Glutamatergic neuron (in vitro differentiated cells): ENCODE data around the gene TUT4. TPM values are rescaled to one million over a fixed set of nuclear protein-coding genes. Genes with fewer than 3 reads are reported as not detected.

Source experiments
- DNase-seq: peaks from one replicate; pipeline ENCODE4 v3.0.0; 2022
- H3K27ac Mint-ChIP-seq: one replicate; pipeline ENCODE4 v1.8.0; 2020; ENCODE audit warnings: mild to moderate bottlenecking, mixed read lengths, inconsistent platforms; ENCODE audit not compliant: unreplicated experiment
- H3K27me3 Mint-ChIP-seq: one replicate; pipeline ENCODE4 v1.8.0; 2020; ENCODE audit warnings: mild to moderate bottlenecking, moderate library complexity, mixed read lengths, inconsistent platforms; ENCODE audit not compliant: unreplicated experiment
- H3K36me3 Mint-ChIP-seq: one replicate; pipeline ENCODE4 v1.8.0; 2020; ENCODE audit warnings: mild to moderate bottlenecking, mixed read lengths, inconsistent platforms; ENCODE audit not compliant: unreplicated experiment
- H3K4me1 Mint-ChIP-seq: one replicate; pipeline ENCODE4 v1.8.0; 2020; ENCODE audit warnings: mild to moderate bottlenecking, low read depth, mixed read lengths, inconsistent platforms; ENCODE audit not compliant: unreplicated experiment
- H3K4me3 Mint-ChIP-seq: one replicate; pipeline ENCODE4 v1.8.0; 2020; ENCODE audit warnings: mild to moderate bottlenecking, mixed read lengths, inconsistent platforms; ENCODE audit not compliant: unreplicated experiment
- H3K9me3 Mint-ChIP-seq: one replicate; pipeline ENCODE4 v1.8.0; 2020; ENCODE audit warnings: mild to moderate bottlenecking, moderate library complexity, mixed read lengths, inconsistent platforms; ENCODE audit not compliant: unreplicated experiment
- total RNA-seq: library from RNA; stranded (reverse); fragmentation: NEBNext Ultra II Directional; extraction: Animal tissue kit (Norgen Biotek cat#: 25700); gene quantifications from one replicate; pipeline ENCODE4 v1.2.1, GENCODE V29; 2021; ENCODE audit not compliant: unreplicated experiment
- TF ChIP-seq, protein P1 (sequence below): fragments of 200-600 bp; sonication (generic); IDR thresholded peaks from one replicate; pipeline ENCODE4 v1.5.0; 2021; ENCODE audit not compliant: partially characterized antibody, unreplicated experiment

The TUT4 gene
- total RNA-seq, 1 donor from 2014 or later: 70.8 TPM

DNA sequence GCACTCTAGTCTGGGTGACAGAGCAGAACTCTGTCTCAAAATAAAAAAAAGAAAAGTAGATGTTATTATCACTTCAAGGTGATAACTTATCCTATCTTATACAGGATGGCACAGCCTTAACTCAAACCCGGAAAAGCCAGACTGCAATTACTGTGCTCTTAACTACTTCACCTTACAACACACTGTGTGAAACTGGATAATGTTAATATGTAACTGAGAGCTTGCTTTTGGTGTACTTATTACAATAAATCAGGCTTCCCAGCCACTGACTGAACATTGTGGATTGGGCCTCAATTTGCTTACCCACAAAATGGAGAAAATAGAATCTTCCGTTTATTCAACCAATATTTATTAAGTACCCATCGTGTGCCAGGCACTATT is 150.0 kb downstream of the TUT4 start:
- no peak overlapping the region for H3K27ac Mint-ChIP-seq
- TF ChIP-seq, protein P1, sequence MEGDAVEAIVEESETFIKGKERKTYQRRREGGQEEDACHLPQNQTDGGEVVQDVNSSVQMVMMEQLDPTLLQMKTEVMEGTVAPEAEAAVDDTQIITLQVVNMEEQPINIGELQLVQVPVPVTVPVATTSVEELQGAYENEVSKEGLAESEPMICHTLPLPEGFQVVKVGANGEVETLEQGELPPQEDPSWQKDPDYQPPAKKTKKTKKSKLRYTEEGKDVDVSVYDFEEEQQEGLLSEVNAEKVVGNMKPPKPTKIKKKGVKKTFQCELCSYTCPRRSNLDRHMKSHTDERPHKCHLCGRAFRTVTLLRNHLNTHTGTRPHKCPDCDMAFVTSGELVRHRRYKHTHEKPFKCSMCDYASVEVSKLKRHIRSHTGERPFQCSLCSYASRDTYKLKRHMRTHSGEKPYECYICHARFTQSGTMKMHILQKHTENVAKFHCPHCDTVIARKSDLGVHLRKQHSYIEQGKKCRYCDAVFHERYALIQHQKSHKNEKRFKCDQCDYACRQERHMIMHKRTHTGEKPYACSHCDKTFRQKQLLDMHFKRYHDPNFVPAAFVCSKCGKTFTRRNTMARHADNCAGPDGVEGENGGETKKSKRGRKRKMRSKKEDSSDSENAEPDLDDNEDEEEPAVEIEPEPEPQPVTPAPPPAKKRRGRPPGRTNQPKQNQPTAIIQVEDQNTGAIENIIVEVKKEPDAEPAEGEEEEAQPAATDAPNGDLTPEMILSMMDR: no peak
- peaks cover 5% of the 10 kb centered on the region for H3K4me1 Mint-ChIP-seq
- peaks cover 2% of the 10 kb centered on the region for H3K27me3 Mint-ChIP-seq
- peak overlapping the region; percentile 100 for H3K4me3 Mint-ChIP-seq
- no peaks in the 10 kb centered on the region for H3K36me3 Mint-ChIP-seq
- DNase-seq: no peak
- H3K9me3 Mint-ChIP-seq: peaks cover 1% of the 10 kb centered on the region

GRCh38 chr1:52400131-52400530 is 152.8 kb downstream of the TUT4 start:
- Mint-ChIP-seq H3K27me3 (peaks cover 2% of the 10 kb centered on the region), H3K9me3 (peaks cover 1% of the 10 kb centered on the region), H3K27ac (no peak overlapping the region), H3K36me3 (no peaks in the 10 kb centered on the region), H3K4me3 (no peak overlapping the region), H3K4me1 (peaks cover under 1% of the 10 kb centered on the region)
- no peak for DNase-seq
- TF ChIP-seq, protein P1: no peak

GRCh38 chr1:52399629-52400028 is 153.3 kb downstream of the TUT4 start:
- Mint-ChIP-seq H3K9me3 (peaks cover 1% of the 10 kb centered on the region), H3K4me3 (no peak overlapping the region), H3K36me3 (no peaks in the 10 kb centered on the region), H3K27me3 (peaks cover 2% of the 10 kb centered on the region), H3K27ac (no peak overlapping the region), H3K4me1 (no peaks in the 10 kb centered on the region)
- no peak for DNase-seq
- TF ChIP-seq, protein P1: no peak

GRCh38 chr1:52393174-52393573 is 159.7 kb downstream of the TUT4 start:
- TF ChIP-seq, protein P1: no peak
- H3K27me3 Mint-ChIP-seq: no peaks in the 10 kb centered on the region
- no peaks in the 10 kb centered on the region for H3K9me3 Mint-ChIP-seq
- no peak overlapping the region for H3K27ac Mint-ChIP-seq
- H3K36me3 Mint-ChIP-seq: no peaks in the 10 kb centered on the region
- H3K4me3 Mint-ChIP-seq: no peak overlapping the region
- H3K4me1 Mint-ChIP-seq: no peaks in the 10 kb centered on the region
- DNase-seq: no peak

- Mint-ChIP-seq H3K4me1 (no peaks in the 10 kb centered on the region), H3K27me3 (no peaks in the 10 kb centered on the region), H3K27ac (no peak overlapping the region), H3K9me3 (no peaks in the 10 kb centered on the region), H3K36me3 (no peaks in the 10 kb centered on the region), H3K4me3 (no peak overlapping the region)
- DNase-seq: no peak
- TF ChIP-seq, protein P1: no peak
These were observed 166.4 kb downstream of the TUT4 start for GRCh38 chr1:52386458-52386857.
